ENCODE data around the gene NFKBIB. TPM values are rescaled to one million over a fixed set of nuclear protein-coding genes. Genes with fewer than 3 reads are reported as not detected.

The NFKBIB gene
- total and polyA plus RNA-seq, 2 of the 8 experiments (the other 6 are each of a cell fraction or from before 2014, with no cell fraction given) = 37.3 to 44.1 TPM

DNA sequence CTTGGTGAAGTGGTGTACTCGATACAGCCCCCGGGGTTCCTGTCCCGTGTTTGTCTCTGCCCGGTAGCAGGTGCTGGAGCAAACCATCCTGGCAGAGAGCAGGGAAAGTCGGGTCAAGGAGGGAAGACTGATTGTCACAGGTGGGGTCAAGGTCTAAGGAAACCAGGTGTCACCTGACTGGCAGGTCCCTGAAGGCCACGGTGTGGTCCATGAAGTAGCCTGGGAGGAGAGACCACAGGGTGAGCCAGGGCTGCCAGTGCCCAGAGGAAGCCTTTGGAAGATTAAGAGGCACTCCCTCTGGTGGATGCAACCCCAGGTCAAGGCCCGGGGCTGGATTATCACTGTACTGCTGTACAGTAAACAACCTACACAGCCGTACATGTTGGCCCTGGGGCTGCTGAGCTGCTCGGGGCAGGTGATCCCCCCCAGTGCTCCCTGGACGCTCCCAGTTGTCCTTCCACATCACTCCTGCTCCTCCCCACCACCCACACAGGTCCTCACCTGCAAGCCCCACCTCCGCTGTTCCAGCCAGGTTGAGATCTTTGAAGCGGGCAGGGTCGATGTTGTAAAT is 18.2 kb downstream of the NFKBIB start:
- H3K4me3 ChIP-seq (ENCODE audit: extremely low read depth in 1 of 4, insufficient read depth in 2 of 4, low read depth in 3 of 4, low read length in 4 of 4) = no peak overlapping the region
- no peak overlapping the region for H2BK12ac ChIP-seq (ENCODE audit: low read depth, low read length)
- no peak overlapping the region for H3K27ac ChIP-seq (ENCODE audit: low read depth, low read length)
- no peaks in the 10 kb centered on the region for H3K4me1 ChIP-seq (replicated peaks in 1 of 4; ENCODE audit: control insufficient read depth in 3 of 4, insufficient read depth in 4 of 4, low read length in 3 of 4)
- H3K27me3 ChIP-seq (replicated peaks in 1 of 4; ENCODE audit: control insufficient read depth in 3 of 4, extremely low read depth in 1 of 4, insufficient read depth in 3 of 4, low read length in 3 of 4) = no peaks in the 10 kb centered on the region; a peak in 1 of 7 replicates
- no peak overlapping the region for H3K14ac ChIP-seq (ENCODE audit: insufficient read length)
- no peak overlapping the region for H4K5ac ChIP-seq (ENCODE audit: insufficient read length, low read depth, low read length)
- no peaks in the 10 kb centered on the region for H3K9me3 ChIP-seq (ENCODE audit: insufficient read depth in 2 of 2, low read depth in 1 of 2, low read length in 1 of 2)
- H3K4me2 ChIP-seq (ENCODE audit: insufficient read depth in 1 of 2, low read depth in 2 of 2, low read length in 2 of 2) = no peak overlapping the region
- H4K8ac ChIP-seq (ENCODE audit: extremely low read depth, insufficient read depth, low read length) = peak overlapping the region; percentile 2; the same call in 1 of the 2 replicates
- TF ChIP-seq GTF2F1 (IDR thresholded peaks at IDR 0.05; ENCODE audit: borderline replicate concordance, low read depth, low read length) = no peak
- TF ChIP-seq, protein P1, sequence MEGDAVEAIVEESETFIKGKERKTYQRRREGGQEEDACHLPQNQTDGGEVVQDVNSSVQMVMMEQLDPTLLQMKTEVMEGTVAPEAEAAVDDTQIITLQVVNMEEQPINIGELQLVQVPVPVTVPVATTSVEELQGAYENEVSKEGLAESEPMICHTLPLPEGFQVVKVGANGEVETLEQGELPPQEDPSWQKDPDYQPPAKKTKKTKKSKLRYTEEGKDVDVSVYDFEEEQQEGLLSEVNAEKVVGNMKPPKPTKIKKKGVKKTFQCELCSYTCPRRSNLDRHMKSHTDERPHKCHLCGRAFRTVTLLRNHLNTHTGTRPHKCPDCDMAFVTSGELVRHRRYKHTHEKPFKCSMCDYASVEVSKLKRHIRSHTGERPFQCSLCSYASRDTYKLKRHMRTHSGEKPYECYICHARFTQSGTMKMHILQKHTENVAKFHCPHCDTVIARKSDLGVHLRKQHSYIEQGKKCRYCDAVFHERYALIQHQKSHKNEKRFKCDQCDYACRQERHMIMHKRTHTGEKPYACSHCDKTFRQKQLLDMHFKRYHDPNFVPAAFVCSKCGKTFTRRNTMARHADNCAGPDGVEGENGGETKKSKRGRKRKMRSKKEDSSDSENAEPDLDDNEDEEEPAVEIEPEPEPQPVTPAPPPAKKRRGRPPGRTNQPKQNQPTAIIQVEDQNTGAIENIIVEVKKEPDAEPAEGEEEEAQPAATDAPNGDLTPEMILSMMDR (IDR thresholded peaks at IDR 0.05; ENCODE audit: control extremely low read depth in 1 of 3, insufficient read depth in 1 of 3, low read depth in 1 of 3, low read length in 3 of 3) = peak in 1 of 3 experiments; percentile 11; a peak in 2 of 4 replicates
- no peak for TF ChIP-seq CEBPB (IDR thresholded peaks at IDR 0.05; ENCODE audit: low read depth, low read length)
- TF ChIP-seq EZH2 (IDR thresholded peaks at IDR 0.05; ENCODE audit: low read depth, low read length, severe bottlenecking) = no peak
- TF ChIP-seq TCF12 (IDR thresholded peaks at IDR 0.05; ENCODE audit: low read depth, low read length) = no peak
- no peak for TF ChIP-seq SUZ12 (IDR thresholded peaks at IDR 0.05; ENCODE audit: low read length)
- no peak overlapping the region for H3K4ac ChIP-seq (replicated peaks; ENCODE audit: insufficient read length, low read depth, low read length)
- no peak overlapping the region for H2BK120ac ChIP-seq (replicated peaks; ENCODE audit: low read depth, low read length)
- FAIRE-seq = no peak
- H2AFZ ChIP-seq (ENCODE audit: low read length) = no peak overlapping the region
- DNase-seq (ENCODE audit: low read depth in 1 of 2, low spot score in 2 of 2) = no peak
- peaks cover 0 to 7% of the 10 kb centered on the region in 2 experiments for H4K20me1 ChIP-seq (replicated peaks in 1 of 2; ENCODE audit: control insufficient read depth in 1 of 2, insufficient read depth in 2 of 2, low read length in 2 of 2)
- H3K9ac ChIP-seq (replicated peaks in 1 of 4; ENCODE audit: extremely low read depth in 1 of 4, low read depth in 3 of 4, low read length in 3 of 4) = no peak overlapping the region
- H2BK15ac ChIP-seq (ENCODE audit: low read length) = no peak overlapping the region
- CTCF ChIA-PET (ENCODE audit: partially characterized antibody) = interaction anchor here (1.1 to 2.7 kb wide), 5 partner anchors 10 to 178 kb away, joined by 3 to 24 read pairs (median 5); partner anchors contain the start of genes MRPS12, NFKBIB and SARS2
- POLR2A ChIA-PET (ENCODE audit: partially characterized antibody) = interaction anchor here (0.8 to 6.7 kb wide), 8 partner anchors 8 to 158 kb away, joined by 3 to 36 read pairs (median 4); partner anchors contain the start of genes MRPS12, NFKBIB, SARS2 and SIRT2
- WGBS, 2 experiments (ENCODE audit: extremely low coverage in 1 of 2, insufficient coverage in 1 of 2, insufficient read length in 1 of 2, insufficient replicate concordance in 2 of 2, low coverage in 1 of 2, low lambda C conversion rate in 2 of 2, missing lambda C conversion rate in 1 of 2) = 90% methylated on average over 13 of the region's 13 CpGs; no CpG with 5 or more reads in 1 of the 2 experiments
- H3K56ac ChIP-seq (replicated peaks; ENCODE audit: insufficient read length, low read depth, low read length) = no peak overlapping the region
- no peak overlapping the region for H3K23ac ChIP-seq (ENCODE audit: insufficient read length)
- no peak overlapping the region for H4K91ac ChIP-seq (replicated peaks; ENCODE audit: insufficient read length, low read length)
- no peak overlapping the region for H2BK5ac ChIP-seq (ENCODE audit: low read depth, low read length)
- H2BK20ac ChIP-seq (ENCODE audit: low read length) = no peak overlapping the region
- H3K23me2 ChIP-seq (ENCODE audit: low read depth, low read length) = peaks cover 6% of the 10 kb centered on the region; the same call in 1 of the 2 replicates
- no peaks in the 10 kb centered on the region; a peak in 1 of 4 replicates for H3K79me2 ChIP-seq (ENCODE audit: control insufficient read depth in 1 of 2, insufficient read depth in 2 of 2, low read length in 2 of 2)
- no peaks in the 10 kb centered on the region for H3K79me1 ChIP-seq (ENCODE audit: low read depth, low read length)
- no peak overlapping the region for H3K18ac ChIP-seq (ENCODE audit: extremely low read depth, low read length)
- peaks cover 2 to 19% (median 11%) of the 10 kb centered on the region in 4 experiments; a peak in 6 of 8 replicates for H3K36me3 ChIP-seq (ENCODE audit: control insufficient read depth in 2 of 4, insufficient read depth in 4 of 4, low read length in 3 of 4)
- H2AK5ac ChIP-seq (ENCODE audit: low read depth, low read length) = no peak overlapping the region

Measured in H1 (cell line).